ENCODE data around the gene HLA-A. TPM values are rescaled to one million over a fixed set of nuclear protein-coding genes. Genes with fewer than 3 reads are reported as not detected.
"Not testable (repeated sequence)": the region's sequence is repeated elsewhere in the genome, so short reads cannot be mapped to it uniquely, and the experiment has no call there.

HLA-A gene
- total and polyA plus RNA-seq, 2 donors (not counting 3 experiments of a cell fraction or from before 2014, with no cell fraction given) = 294 to 822 TPM

GRCh38 chr6:29927841-29928388 lies 14.4 kb upstream of the HLA-A start:
- intact Hi-C loops (cut with micrococcal nuclease) = loop anchor here (1.0 to 2.0 kb wide), 2 partner anchors 14 to 37 kb away; partner anchors contain the start of gene HLA-A
- POLR2A ChIA-PET = no interaction called here
- no TSS peak for BruUV-seq (replicated peaks)

DNA sequence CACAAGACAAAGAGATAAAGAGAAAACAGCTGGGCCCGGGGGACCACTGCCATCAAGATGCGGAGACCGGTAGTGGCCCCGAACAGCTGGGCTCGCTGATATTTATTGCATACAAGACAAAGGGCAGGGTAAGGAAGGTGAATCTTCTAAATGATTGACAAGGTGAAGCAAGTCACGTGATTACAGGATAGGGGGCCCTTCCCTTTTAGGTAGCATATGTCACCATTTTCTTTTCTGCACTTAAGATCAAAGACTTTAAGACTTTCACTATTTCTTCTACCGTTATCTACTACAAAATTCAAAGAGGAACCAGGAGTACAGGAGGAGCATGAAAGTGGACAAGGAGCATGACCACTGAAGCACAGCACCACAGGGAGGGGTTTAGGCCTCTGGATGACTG lies 12.3 kb upstream of the HLA-A start:
- H3K4me3 ChIP-seq (replicated peaks in 1 of 3; ENCODE audit: insufficient read depth in 1 of 3, low read depth in 1 of 3, low read length in 3 of 3); H3K9me1 ChIP-seq (replicated peaks; ENCODE audit: control insufficient read depth, extremely low read depth, insufficient read depth, low read length); H3K9me3 ChIP-seq (replicated peaks; ENCODE audit: control insufficient read depth, insufficient read depth, low read length); dilution Hi-C loops (cut with MboI; ENCODE audit: extremely low pct_ligation_motif_present, low sequenced_read_pairs); POLR2A ChIA-PET; H3K27ac ChIP-seq (ENCODE audit: insufficient read depth, low read depth, low read length); CTCF ChIA-PET; H4K20me1 ChIP-seq (replicated peaks; ENCODE audit: control insufficient read depth, extremely low read depth, insufficient read depth, low read length); BruUV-seq (replicated peaks); H3K4me1 ChIP-seq (ENCODE audit: control insufficient read depth, extremely low read depth, insufficient read depth, low read length); H2AFZ ChIP-seq (ENCODE audit: low read depth, low read length); H3K79me2 ChIP-seq (ENCODE audit: control insufficient read depth, insufficient read depth, low read length); H3K4me2 ChIP-seq (ENCODE audit: insufficient read depth, low read length); intact Hi-C loops (cut with micrococcal nuclease); DNase-seq (ENCODE audit: low read depth, low spot score); H3K9ac ChIP-seq (replicated peaks; ENCODE audit: extremely low read depth, insufficient read depth, low read length); H3K36me3 ChIP-seq (ENCODE audit: control insufficient read depth in 2 of 2, extremely low read depth in 1 of 2, insufficient read depth in 2 of 2, low read length in 2 of 2); H3K27me3 ChIP-seq (ENCODE audit: control insufficient read depth in 2 of 2, insufficient read depth in 2 of 2, low read length in 2 of 2); FAIRE-seq: not testable (repeated sequence)

More at GRCh38 chr6:29927841-29928388, 14.4 kb upstream of the HLA-A start:
- no peak for TF ChIP-seq GATA2 (IDR thresholded peaks at IDR 0.05; ENCODE audit: insufficient read depth, insufficient read length, low read depth, low read length)
- TF ChIP-seq EZH2 (IDR thresholded peaks at IDR 0.05; ENCODE audit: borderline replicate concordance, low read depth, low read length, severe bottlenecking) = no peak
- TF ChIP-seq CTCF (IDR thresholded peaks at IDR 0.05; ENCODE audit: extremely low read depth in 1 of 2, insufficient read depth in 1 of 2, low read depth in 1 of 2, low read length in 2 of 2) = no peak
- TF ChIP-seq POLR2AphosphoS5 (IDR thresholded peaks at IDR 0.05; ENCODE audit: insufficient read depth, low read depth, low read length) = no peak
- no peak for TF ChIP-seq MYC (IDR thresholded peaks at IDR 0.05; ENCODE audit: low read depth, low read length)
- no peak for TF ChIP-seq FOS (IDR thresholded peaks at IDR 0.05; ENCODE audit: borderline replicate concordance, insufficient read depth, low read length)
- TF ChIP-seq, protein P1, sequence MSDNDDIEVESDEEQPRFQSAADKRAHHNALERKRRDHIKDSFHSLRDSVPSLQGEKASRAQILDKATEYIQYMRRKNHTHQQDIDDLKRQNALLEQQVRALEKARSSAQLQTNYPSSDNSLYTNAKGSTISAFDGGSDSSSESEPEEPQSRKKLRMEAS (IDR thresholded peaks at IDR 0.05; ENCODE audit: insufficient read depth, insufficient read length) = no peak
- no peak for TF ChIP-seq POLR2A (IDR thresholded peaks at IDR 0.05; ENCODE audit: low read depth, low read length)
- no peak for TF ChIP-seq JUN (IDR thresholded peaks at IDR 0.05; ENCODE audit: borderline replicate concordance, insufficient read depth, insufficient read length, low read depth)
- Histone ChIP-seq H3K4me3 (replicated peaks in 1 of 3; ENCODE audit: insufficient read depth in 1 of 3, low read depth in 1 of 3, low read length in 3 of 3) (no peak overlapping the region), H3K4me1 (ENCODE audit: control insufficient read depth, extremely low read depth, insufficient read depth, low read length) (peaks cover 9% of the 10 kb centered on the region), H3K9me3 (replicated peaks; ENCODE audit: control insufficient read depth, insufficient read depth, low read length) (no peaks in the 10 kb centered on the region), H2AFZ (ENCODE audit: low read depth, low read length) (no peak overlapping the region), H3K27ac (ENCODE audit: insufficient read depth, low read depth, low read length) (no peak overlapping the region), H3K79me2 (ENCODE audit: control insufficient read depth, insufficient read depth, low read length) (no peaks in the 10 kb centered on the region), H3K4me2 (ENCODE audit: insufficient read depth, low read length) (no peak overlapping the region), H4K20me1 (replicated peaks; ENCODE audit: control insufficient read depth, extremely low read depth, insufficient read depth, low read length) (no peaks in the 10 kb centered on the region), H3K9ac (replicated peaks; ENCODE audit: extremely low read depth, insufficient read depth, low read length) (no peak overlapping the region), H3K36me3 (ENCODE audit: control insufficient read depth in 2 of 2, extremely low read depth in 1 of 2, insufficient read depth in 2 of 2, low read length in 2 of 2) (no peaks in the 10 kb centered on the region), H3K9me1 (replicated peaks; ENCODE audit: control insufficient read depth, extremely low read depth, insufficient read depth, low read length) (no peaks in the 10 kb centered on the region), H3K27me3 (ENCODE audit: control insufficient read depth in 2 of 2, insufficient read depth in 2 of 2, low read length in 2 of 2) (peaks cover 0 to 2% of the 10 kb centered on the region in 2 experiments)
- dilution Hi-C loops (cut with MboI; ENCODE audit: extremely low pct_ligation_motif_present, low sequenced_read_pairs) = no loop called here
- FAIRE-seq (no peak), DNase-seq (ENCODE audit: low read depth, low spot score) (no peak)
- CTCF ChIA-PET = no interaction called here
